Measurements from ENCODE around the gene TAC4. TPM values are rescaled to one million over a fixed set of nuclear protein-coding genes. Genes with fewer than 3 reads are reported as not detected.

Gene TAC4
- total and polyA plus RNA-seq, 9 of the 15 experiments (the other 6 are each of a cell fraction or from before 2014, with no cell fraction given) = 0.17 TPM; not detected in 8

DNA sequence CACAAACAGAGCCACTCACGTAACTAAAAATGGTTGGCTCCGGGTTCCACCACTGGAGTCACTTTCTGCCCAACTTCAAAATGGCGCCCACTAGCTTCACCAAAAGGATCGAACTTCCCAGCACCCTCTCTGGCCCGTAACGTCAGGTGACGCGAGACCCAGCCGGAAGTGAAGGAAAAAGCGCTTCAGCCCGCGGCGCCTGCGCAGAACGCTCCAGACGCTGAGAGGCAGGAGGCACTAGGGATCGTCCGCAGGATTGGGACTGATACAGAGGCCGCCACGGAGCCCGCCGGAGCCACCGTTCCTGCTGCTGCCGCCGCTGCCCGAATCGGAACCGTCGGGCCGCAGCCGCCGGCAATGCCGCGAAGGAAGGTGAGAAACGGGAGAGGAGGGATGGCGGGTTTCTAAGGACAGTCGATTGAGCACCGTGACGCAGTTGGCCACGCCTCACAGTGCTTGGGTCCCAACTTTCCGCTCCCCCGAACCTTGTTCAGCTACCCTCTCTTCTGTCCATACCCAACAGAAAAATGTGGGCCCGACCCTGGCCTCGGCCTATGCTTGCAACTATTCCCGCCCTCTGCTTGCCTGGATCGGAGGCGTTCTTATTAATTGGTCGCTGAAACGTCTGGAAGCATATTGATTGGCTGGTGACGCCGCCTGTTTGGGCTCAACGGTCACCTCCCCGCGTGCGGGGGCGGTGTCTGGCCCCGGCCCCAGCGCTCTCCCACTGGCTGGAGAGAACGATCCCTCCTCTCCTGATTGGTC lies 59.2 kb downstream of the TAC4 start, which contains the start of gene KAT7 (continued):
- TF ChIP-seq, protein P1, sequence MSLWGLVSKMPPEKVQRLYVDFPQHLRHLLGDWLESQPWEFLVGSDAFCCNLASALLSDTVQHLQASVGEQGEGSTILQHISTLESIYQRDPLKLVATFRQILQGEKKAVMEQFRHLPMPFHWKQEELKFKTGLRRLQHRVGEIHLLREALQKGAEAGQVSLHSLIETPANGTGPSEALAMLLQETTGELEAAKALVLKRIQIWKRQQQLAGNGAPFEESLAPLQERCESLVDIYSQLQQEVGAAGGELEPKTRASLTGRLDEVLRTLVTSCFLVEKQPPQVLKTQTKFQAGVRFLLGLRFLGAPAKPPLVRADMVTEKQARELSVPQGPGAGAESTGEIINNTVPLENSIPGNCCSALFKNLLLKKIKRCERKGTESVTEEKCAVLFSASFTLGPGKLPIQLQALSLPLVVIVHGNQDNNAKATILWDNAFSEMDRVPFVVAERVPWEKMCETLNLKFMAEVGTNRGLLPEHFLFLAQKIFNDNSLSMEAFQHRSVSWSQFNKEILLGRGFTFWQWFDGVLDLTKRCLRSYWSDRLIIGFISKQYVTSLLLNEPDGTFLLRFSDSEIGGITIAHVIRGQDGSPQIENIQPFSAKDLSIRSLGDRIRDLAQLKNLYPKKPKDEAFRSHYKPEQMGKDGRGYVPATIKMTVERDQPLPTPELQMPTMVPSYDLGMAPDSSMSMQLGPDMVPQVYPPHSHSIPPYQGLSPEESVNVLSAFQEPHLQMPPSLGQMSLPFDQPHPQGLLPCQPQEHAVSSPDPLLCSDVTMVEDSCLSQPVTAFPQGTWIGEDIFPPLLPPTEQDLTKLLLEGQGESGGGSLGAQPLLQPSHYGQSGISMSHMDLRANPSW (CRISPR knock-in tag; IDR thresholded peaks at IDR 0.05) = 0 out of 2 replicates have a peak, but pooled peaks have one; percentile 51
- TF ChIP-seq, protein P2, sequence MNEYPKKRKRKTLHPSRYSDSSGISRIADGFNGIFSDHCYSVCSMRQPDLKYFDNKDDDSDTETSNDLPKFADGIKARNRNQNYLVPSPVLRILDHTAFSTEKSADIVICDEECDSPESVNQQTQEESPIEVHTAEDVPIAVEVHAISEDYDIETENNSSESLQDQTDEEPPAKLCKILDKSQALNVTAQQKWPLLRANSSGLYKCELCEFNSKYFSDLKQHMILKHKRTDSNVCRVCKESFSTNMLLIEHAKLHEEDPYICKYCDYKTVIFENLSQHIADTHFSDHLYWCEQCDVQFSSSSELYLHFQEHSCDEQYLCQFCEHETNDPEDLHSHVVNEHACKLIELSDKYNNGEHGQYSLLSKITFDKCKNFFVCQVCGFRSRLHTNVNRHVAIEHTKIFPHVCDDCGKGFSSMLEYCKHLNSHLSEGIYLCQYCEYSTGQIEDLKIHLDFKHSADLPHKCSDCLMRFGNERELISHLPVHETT (CRISPR knock-in tag; conservative IDR thresholded peaks at IDR 0.05 in 1 of 2, IDR thresholded peaks at IDR 0.05 in 1 of 2) = peak in 1 of 2 experiments; percentile 75; a peak in 2 of 4 replicates
- TF ChIP-seq POLR2B (IDR thresholded peaks at IDR 0.05; ENCODE audit: low read depth, partially characterized antibody) (peak; percentile 95), MYC (IDR thresholded peaks at IDR 0.05; ENCODE audit: low read depth, low read length) (peak; percentile 63), MYC (CRISPR knock-in tag; IDR thresholded peaks at IDR 0.05; ENCODE audit: borderline replicate concordance, low read depth) (0 out of 2 replicates have a peak, but pooled peaks have one; percentile 31), ZKSCAN3 (CRISPR knock-in tag; IDR thresholded peaks at IDR 0.05) (no peak), ATF7 (IDR thresholded peaks at IDR 0.05) (peak; percentile 84), ZNF239 (CRISPR knock-in tag; IDR thresholded peaks at IDR 0.05) (peak; percentile 52), PRPF4 (IDR thresholded peaks at IDR 0.05; ENCODE audit: insufficient read depth, low read depth, low read length, poor library complexity, severe bottlenecking) (peak; percentile 66), CSDE1 (IDR thresholded peaks at IDR 0.05) (peak in 1 of 2 experiments; percentile 98; a peak in 3 of 4 replicates), NONO (IDR thresholded peaks at IDR 0.05; ENCODE audit: low read depth in 2 of 2, low read length in 1 of 2) (0 out of 4 replicates have a peak, but pooled peaks of 1 of the 2 experiments have one; percentile 13), MEIS2 (IDR thresholded peaks at IDR 0.05; ENCODE audit: partially characterized antibody) (peak; percentile 81), IFI16 (CRISPR knock-in tag; IDR thresholded peaks at IDR 0.05) (0 out of 2 replicates have a peak, but pooled peaks have one; percentile 36), RAD21 (CRISPR knock-in tag; conservative IDR thresholded peaks at IDR 0.05 in 1 of 2, IDR thresholded peaks at IDR 0.05 in 1 of 2) (0 out of 4 replicates have a peak, but pooled peaks of 1 of the 2 experiments have one; percentile 17), KDM5B (IDR thresholded peaks at IDR 0.05; ENCODE audit: insufficient replicate concordance, low read depth, low read length) (peak; percentile 61), SIN3B (IDR thresholded peaks at IDR 0.05; ENCODE audit: low read depth) (peak; percentile 40; the same call in 1 of the 2 replicates), POLR2H (tag; IDR thresholded peaks at IDR 0.05; ENCODE audit: low read depth) (peak; percentile 91), MIER1 (IDR thresholded peaks at IDR 0.05; ENCODE audit: low read depth) (no peak; the same call in 1 of the 2 replicates)
- TF ChIP-seq, protein P3, sequence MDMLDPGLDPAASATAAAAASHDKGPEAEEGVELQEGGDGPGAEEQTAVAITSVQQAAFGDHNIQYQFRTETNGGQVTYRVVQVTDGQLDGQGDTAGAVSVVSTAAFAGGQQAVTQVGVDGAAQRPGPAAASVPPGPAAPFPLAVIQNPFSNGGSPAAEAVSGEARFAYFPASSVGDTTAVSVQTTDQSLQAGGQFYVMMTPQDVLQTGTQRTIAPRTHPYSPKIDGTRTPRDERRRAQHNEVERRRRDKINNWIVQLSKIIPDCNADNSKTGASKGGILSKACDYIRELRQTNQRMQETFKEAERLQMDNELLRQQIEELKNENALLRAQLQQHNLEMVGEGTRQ (CRISPR knock-in tag; IDR thresholded peaks at IDR 0.05) = peak; percentile 95
- TF ChIP-seq, protein P4, sequence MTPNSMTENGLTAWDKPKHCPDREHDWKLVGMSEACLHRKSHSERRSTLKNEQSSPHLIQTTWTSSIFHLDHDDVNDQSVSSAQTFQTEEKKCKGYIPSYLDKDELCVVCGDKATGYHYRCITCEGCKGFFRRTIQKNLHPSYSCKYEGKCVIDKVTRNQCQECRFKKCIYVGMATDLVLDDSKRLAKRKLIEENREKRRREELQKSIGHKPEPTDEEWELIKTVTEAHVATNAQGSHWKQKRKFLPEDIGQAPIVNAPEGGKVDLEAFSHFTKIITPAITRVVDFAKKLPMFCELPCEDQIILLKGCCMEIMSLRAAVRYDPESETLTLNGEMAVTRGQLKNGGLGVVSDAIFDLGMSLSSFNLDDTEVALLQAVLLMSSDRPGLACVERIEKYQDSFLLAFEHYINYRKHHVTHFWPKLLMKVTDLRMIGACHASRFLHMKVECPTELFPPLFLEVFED (CRISPR knock-in tag; conservative IDR thresholded peaks at IDR 0.05) = 0 out of 2 replicates have a peak, but pooled peaks have one; percentile 38

All from K562 (cell line).